Pancreas (tissue), 10 donors: Measurements from ENCODE around the gene PITPNM2. TPM values are rescaled to one million over a fixed set of nuclear protein-coding genes. Genes with fewer than 3 reads are reported as not detected.

Experiments used
- ATAC-seq, 4 donors: fragments of 200-7000 bp; cut with Tn5 transposase; one replicate each; pipeline versions ENCODE4 v1.8.0 to v1.9.1; 2020; ENCODE audit warnings: mild to moderate bottlenecking in 4 of 4, moderate library complexity in 4 of 4
- DNase-seq, 6 donors: peaks; one replicate each; pipeline ENCODE4 v3.0.0-alpha.2; 2020
- FAIRE-seq: peaks from 2 replicates; lab custom pipeline; 2012; peaks lifted over from hg19 to GRCh38; lab: Jason Lieb, UNC
- H3K27ac ChIP-seq, 4 donors: fragments of 200-600 bp; sonication (generic); 1 replicate in 3 of 4; 2 replicates in 1 of 4; pipeline versions ENCODE4 v1.5.0 to v1.8.0; 2020
- H3K27me3 ChIP-seq, 4 donors: fragments of 200-600 bp; one replicate each; pipeline ENCODE4 v1.8.0; 2021
- H3K36me3 ChIP-seq, 3 donors: fragments of 200-600 bp; sonication (generic) in 1 of 3; one replicate each; pipeline versions ENCODE4 v1.5.0 to v1.8.0; 2020 to 2021
- H3K4me1 ChIP-seq, 3 donors: fragments of 200-600 bp; one replicate each; pipeline ENCODE4 v1.8.0; 2021
- H3K4me3 ChIP-seq, 4 donors: fragments of 200-600 bp; sonication (generic) in 2 of 4; one replicate each; pipeline versions ENCODE4 v1.5.0 to v1.8.0; 2020 to 2021
- H3K9me3 ChIP-seq, 4 donors: fragments of 200-600 bp; one replicate each; pipeline ENCODE4 v1.8.0; 2021
- CTCF ChIP-seq, 4 donors: fragments of 200-600 bp; sonication (generic) in 3 of 4; IDR thresholded peaks; one replicate each; pipeline versions ENCODE4 v1.5.0 to v1.8.0; 2021; ENCODE audit warnings: antibody characterized with exemption in 4 of 4
- WGBS, 2 donors: extraction: QIAGEN DNeasy Blood & Tissue Kit; methylation state at CpG; one replicate each; pipeline ENCODE4 v1.1.7; 2013; 5-methylcytosine and 5-hydroxymethylcytosine counted together
- intact Hi-C, 3 donors: fragments of 100-400 bp; cut with DNase I; formaldehyde crosslinking; loops; one replicate each; pipeline versions ENCODE4 v1.11.1 to v1.14.2; 2022
- polyA plus RNA-seq, 2 donors: library from polyadenylated mRNA; stranded (reverse); fragments of 200-250 nt; gene quantifications; one replicate each; pipeline ENCODE4 v1.2.3, GENCODE V29; 2013
- total RNA-seq, 6 donors: library from RNA; stranded (reverse); fragmentation: NEBNext Ultra II Directional in 4 of 6; extraction: Animal tissue kit (Norgen Biotek cat#: 25700) in 4 of 6; gene quantifications; one replicate each; pipeline versions ENCODE4 v1.2.1 to v1.2.4, GENCODE V29; 2021 to 2023
- donor health status: healthy with polysubstance abuse.
- donor health status: DM: no; HTN: no; CAD: no; lungs with moderate emphysema.
- donor health status: DM: no; HTN: no; CAD: no.
- donor health status: control.
- donor health status: control.
- donor health status: Bipolar disorder and iron deficiency.
- donor health status: DM: yes; HTN: yes; CAD: no.
- donor health status: DM: no; HTN: no; CAD: no.
- donor health status: DM: no; HTN: no; CAD: no.
- donor health status: DM: yes; HTN: yes; CAD: no.

Gene PITPNM2
- total and polyA plus RNA-seq, 8 donors, result 4.4 to 13.2 (median 6.4) TPM

- H3K4me3 ChIP-seq, result no peak overlapping the region
- ATAC-seq, result no peak
- WGBS, 2 donors, result 72 to 73% methylated on average over 5 of the region's 5 CpGs
- no peak for DNase-seq
- intact Hi-C loops, result no loop called here
- H3K9me3 ChIP-seq, result no peaks in the 10 kb centered on the region
- FAIRE-seq, result no peak
- no peaks in the 10 kb centered on the region for H3K27me3 ChIP-seq
- TF ChIP-seq CTCF (IDR thresholded peaks at IDR 0.05), result no peak
- no peaks in the 10 kb centered on the region for H3K4me1 ChIP-seq
- no peak overlapping the region for H3K27ac ChIP-seq
- H3K36me3 ChIP-seq, result no peaks in the 10 kb centered on the region
Observed at GRCh38 chr12:123171967-123172366, 21.1 kb upstream of the PITPNM2 start.

- intact Hi-C loops, result no loop called here
- FAIRE-seq, result no peak
- no peak overlapping the region for H3K27ac ChIP-seq
- no peaks in the 10 kb centered on the region for H3K9me3 ChIP-seq
- H3K4me1 ChIP-seq, result peaks cover 4 to 22% (median 15%) of the 10 kb centered on the region in 3 donors
- ATAC-seq, result no peak
- WGBS, 2 donors, result 49 to 50% methylated on average over 2 of the region's 2 CpGs
- no peaks in the 10 kb centered on the region for H3K36me3 ChIP-seq
- no peak for DNase-seq
- H3K27me3 ChIP-seq, result no peaks in the 10 kb centered on the region
- TF ChIP-seq CTCF (IDR thresholded peaks at IDR 0.05), result no peak
- no peak overlapping the region for H3K4me3 ChIP-seq
Observed at GRCh38 chr12:123167329-123167728, 16.4 kb upstream of the PITPNM2 start.

GRCh38 chr12:123165537-123165936 is 14.6 kb upstream of the PITPNM2 start:
- H3K27me3 ChIP-seq, result no peaks in the 10 kb centered on the region
- no peak overlapping the region for H3K4me3 ChIP-seq
- WGBS, 2 donors, result 63 to 64% methylated on average over 4 of the region's 4 CpGs
- FAIRE-seq (no peak), ATAC-seq (peak in 3 of 4 donors; percentile 52 to 57 (median 57)), DNase-seq (no peak)
- no peaks in the 10 kb centered on the region for H3K36me3 ChIP-seq
- no peak for TF ChIP-seq CTCF (IDR thresholded peaks at IDR 0.05)
- no peaks in the 10 kb centered on the region for H3K9me3 ChIP-seq
- intact Hi-C loops, result no loop called here
- peaks cover 4 to 22% (median 15%) of the 10 kb centered on the region in 3 donors for H3K4me1 ChIP-seq
- peak overlapping the region in 3 of 4 donors; percentile 4 to 64 (median 61) for H3K27ac ChIP-seq

- no peaks in the 10 kb centered on the region for H3K9me3 ChIP-seq
- ATAC-seq (peak; percentile 58 to 76 (median 70)), DNase-seq (no peak), FAIRE-seq (no peak)
- H3K27me3 ChIP-seq, result no peaks in the 10 kb centered on the region
- intact Hi-C loops, result no loop called here
- H3K4me3 ChIP-seq, result peak overlapping the region in 1 of 4 donors; percentile 4
- no peak for TF ChIP-seq CTCF (IDR thresholded peaks at IDR 0.05)
- H3K27ac ChIP-seq, result peak overlapping the region in 3 of 4 donors; percentile 4 to 64 (median 61)
- peaks cover 4 to 22% (median 15%) of the 10 kb centered on the region in 3 donors for H3K4me1 ChIP-seq
- 47 to 49% methylated on average over 9 of the region's 9 CpGs for WGBS, 2 donors
- H3K36me3 ChIP-seq, result no peaks in the 10 kb centered on the region
Observed at GRCh38 chr12:123164710-123165261, 13.9 kb upstream of the PITPNM2 start.

GRCh38 chr12:123164222-123164621 is 13.3 kb upstream of the PITPNM2 start:
- intact Hi-C loops, result no loop called here
- no peak for TF ChIP-seq CTCF (IDR thresholded peaks at IDR 0.05)
- Histone ChIP-seq H3K4me1 (peaks cover 4 to 22% (median 15%) of the 10 kb centered on the region in 3 donors), H3K4me3 (no peak overlapping the region), H3K27me3 (no peaks in the 10 kb centered on the region), H3K27ac (peak overlapping the region in 2 of 4 donors; percentile 36 to 61), H3K36me3 (no peaks in the 10 kb centered on the region), H3K9me3 (no peaks in the 10 kb centered on the region)
- 58 to 63% methylated on average over 3 of the region's 3 CpGs for WGBS, 2 donors
- ATAC-seq (peak in 1 of 4 donors; percentile 14), FAIRE-seq (no peak), DNase-seq (no peak)
